VCaP (cell line): ENCODE data around the gene RRP12.
A peak's percentile ranks its signal among the peaks of the same experiment; 100 is the strongest.

Source experiments
- H3K27ac ChIP-seq: fragments of 450-650 bp; 2 replicates; pipeline ENCODE4 v1.5.1; 2017
- TF ChIP-seq, protein P1 (sequence below): fragments of 450-650 bp; conservative IDR thresholded peaks from 2 replicates; pipeline ENCODE4 v1.5.1; 2017; ENCODE audit warnings: mild to moderate bottlenecking, moderate library complexity

Gene RRP12

DNA sequence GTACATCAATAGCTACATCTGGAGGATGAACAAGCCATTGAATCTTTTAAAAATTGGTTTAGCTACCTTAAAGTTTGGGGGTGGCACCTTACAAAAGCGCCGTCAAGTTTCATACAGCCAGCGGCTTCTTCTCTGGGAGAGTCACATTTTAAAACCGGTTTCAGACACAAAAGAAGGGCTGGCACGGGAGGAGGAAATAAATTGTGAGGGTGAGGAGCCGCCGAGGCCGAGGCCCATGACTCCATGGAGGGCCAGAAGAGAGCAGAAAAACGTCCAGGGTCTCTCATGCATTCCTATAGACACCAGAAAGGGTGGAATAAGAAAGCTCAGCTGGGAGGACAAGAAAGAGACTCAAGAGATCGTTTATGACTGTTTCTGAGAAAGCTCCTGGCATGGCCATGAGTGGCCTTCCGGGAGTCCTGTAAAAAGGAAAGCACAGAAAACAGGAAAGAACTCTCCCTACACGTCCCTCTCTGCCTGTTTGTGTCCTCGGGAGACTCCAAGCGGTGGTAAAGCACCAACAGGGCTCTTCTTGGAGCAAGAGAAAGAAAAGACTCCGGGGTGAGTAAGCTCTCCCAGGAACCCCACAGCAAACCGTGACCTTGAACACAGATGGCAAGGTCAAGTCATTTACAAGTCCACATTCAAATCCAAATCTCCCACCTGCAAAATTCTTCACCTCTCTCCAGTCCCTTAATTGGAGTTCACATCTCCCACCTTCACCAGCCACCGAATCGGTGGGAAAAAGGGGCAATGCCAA lies 68.4 kb downstream of the RRP12 start:
- TF ChIP-seq, protein P1, sequence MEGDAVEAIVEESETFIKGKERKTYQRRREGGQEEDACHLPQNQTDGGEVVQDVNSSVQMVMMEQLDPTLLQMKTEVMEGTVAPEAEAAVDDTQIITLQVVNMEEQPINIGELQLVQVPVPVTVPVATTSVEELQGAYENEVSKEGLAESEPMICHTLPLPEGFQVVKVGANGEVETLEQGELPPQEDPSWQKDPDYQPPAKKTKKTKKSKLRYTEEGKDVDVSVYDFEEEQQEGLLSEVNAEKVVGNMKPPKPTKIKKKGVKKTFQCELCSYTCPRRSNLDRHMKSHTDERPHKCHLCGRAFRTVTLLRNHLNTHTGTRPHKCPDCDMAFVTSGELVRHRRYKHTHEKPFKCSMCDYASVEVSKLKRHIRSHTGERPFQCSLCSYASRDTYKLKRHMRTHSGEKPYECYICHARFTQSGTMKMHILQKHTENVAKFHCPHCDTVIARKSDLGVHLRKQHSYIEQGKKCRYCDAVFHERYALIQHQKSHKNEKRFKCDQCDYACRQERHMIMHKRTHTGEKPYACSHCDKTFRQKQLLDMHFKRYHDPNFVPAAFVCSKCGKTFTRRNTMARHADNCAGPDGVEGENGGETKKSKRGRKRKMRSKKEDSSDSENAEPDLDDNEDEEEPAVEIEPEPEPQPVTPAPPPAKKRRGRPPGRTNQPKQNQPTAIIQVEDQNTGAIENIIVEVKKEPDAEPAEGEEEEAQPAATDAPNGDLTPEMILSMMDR = peak; percentile 38
- H3K27ac ChIP-seq = peak overlapping the region; percentile 96

DNA sequence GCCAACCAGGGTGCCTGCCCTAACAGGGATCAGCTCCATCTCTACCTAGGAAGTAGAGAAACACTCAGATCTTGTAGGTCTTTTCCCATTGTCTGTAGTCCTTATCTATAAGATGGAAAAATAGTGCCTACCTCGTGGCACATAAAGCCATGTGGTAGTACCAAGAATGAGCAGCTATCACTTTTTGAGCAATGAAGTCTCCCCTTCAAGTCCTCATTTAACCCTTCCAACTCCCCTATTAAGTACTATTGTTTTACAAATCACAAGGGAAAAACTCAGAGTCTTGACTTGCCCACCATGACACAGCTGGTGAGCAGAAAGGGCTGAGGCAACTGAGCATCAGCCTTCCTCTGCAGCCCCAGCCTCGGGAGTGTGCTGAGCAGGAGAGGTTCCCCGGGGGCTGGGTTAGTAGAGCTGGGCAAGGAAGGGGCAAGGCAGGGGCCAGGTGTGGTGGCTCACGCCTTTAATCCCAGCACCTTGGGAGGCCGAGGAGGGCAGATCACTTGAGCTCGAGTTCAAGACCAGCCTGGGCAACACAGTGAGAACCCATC lies 69.9 kb downstream of the RRP12 start:
- peak overlapping the region; percentile 96 for H3K27ac ChIP-seq
- TF ChIP-seq, protein P1 = no peak

DNA sequence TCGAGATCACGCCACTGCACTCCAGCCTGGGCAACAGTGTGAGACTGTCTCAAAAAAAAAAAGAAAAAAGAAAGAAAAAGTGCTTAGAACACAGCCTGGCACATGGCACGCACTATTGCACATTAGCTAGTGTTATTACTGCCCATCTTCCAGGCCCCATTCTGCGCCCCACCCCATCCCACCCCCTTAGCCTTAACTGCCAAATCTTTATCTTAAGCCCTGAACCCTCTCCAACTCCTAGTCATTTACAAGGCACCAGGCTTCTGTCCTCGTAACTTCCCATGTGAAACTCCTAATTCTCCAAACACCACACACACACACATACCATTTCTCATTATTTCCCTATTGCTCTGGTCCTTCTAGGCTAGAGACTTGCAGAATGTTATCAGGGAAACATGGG lies 71.4 kb downstream of the RRP12 start:
- TF ChIP-seq, protein P1 = no peak
- H3K27ac ChIP-seq = peak overlapping the region; percentile 96; the same call in 1 of the 2 replicates

DNA sequence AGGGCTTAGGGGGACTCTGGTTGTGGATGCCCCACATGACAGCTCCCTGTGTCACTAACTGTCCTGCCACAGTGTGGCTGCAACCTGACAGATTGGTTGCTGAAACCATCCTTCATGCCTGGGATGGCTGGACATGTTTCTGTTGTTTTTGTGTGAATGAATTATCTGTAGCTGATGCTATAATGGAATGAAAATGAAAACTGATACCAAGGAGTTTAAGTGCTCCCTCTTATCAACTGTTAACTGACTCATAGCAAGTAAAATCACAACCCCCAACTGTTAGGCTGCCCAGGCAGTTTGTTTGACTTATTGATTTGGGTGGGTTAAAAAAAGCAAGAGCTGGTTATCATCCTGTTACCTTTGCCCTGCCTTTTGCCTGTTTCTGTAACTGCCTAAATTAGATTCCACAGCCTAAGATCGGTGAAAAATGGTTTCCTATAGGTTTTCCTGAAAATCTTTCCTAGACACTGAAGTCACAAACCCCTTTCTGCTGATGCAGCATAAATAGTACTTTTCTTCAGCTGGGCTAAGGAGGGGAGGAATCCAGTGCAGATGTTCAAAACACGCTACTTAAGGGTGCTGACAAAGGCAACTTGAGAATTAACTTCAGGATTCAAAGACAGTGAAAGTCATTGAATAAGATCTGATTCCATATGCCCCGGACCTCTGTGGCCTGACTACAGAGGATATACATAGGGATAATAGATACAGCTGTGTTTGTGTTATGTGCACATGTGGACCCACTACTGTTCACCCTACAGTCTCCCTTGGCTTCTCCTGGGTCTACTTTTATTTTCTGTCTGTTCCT lies 72.3 kb downstream of the RRP12 start:
- peak overlapping the region; percentile 96 for H3K27ac ChIP-seq

DNA sequence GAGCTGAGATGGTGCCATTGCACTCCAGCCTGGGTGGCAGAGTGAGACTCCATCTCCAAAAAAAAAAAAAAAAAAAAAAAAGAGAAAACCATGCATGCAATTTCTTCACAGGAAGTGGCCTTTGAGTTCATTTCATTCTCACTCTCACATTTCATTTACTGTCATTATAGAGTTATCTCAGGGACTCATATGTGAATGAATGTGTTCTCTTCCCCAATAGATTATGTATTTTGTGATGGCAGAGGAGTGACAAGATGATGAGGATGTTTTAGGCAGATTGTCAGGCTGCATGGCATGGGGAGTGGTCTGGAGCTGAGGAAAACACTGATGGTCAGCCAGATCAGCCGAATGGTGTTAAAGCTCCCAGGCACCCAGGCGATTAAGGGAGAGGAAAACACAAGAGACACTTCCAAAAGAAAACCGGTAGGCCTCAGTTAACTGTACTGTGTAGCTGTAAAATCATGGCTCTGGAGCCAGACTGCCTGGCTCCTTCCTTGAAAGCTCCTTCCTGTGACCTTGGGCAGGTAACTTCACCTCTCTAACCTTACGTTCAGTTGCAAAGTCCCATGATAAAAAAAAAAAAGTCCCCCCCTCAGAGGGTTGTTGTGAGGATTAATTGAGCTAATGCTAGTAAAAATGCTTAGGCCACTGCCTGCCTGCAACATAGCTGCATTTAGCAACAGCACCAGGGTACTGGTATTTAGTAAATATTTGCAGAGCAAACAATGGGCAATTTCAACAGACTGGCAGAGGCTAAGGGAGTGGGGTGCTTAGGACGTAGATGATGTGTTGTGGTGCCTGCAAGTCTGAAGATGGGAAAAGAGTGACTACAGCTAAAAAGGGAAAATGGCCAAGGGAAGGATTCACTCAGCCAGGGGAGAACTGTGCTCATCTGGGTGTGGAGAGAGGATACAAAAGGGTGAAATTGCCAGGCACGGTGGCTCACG lies 73.5 kb downstream of the RRP12 start:
- TF ChIP-seq, protein P1 = no peak
- peak overlapping the region; percentile 96 for H3K27ac ChIP-seq

More for the DNA sequence above, 72.3 kb downstream of the RRP12 start:
- TF ChIP-seq, protein P1 = no peak

DNA sequence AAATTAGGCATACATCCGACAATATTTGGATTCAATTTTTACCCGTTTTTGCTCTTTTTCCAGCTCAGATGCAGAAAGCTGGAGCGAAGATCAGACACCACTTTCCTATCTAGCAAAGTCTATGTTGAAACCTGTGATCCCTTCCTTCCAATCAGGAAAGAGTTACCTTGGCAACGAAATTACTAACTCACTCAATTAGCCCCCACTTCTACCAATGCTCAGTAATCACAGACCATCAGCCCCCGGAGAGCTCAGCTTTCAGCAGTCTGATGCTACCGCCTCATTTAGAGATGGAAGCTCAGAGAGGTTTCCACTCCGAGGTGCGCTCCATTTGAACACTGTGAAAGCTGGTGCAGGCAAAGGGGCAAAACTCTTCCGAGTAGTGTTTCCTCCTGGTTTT lies 75.4 kb downstream of the RRP12 start:
- TF ChIP-seq, protein P1 = no peak
- peak overlapping the region; percentile 96; the same call in 1 of the 2 replicates for H3K27ac ChIP-seq
